Thymus (tissue), 14 donors: ENCODE data around the gene LGALS16. TPM values are rescaled to one million over a fixed set of nuclear protein-coding genes. Genes with fewer than 3 reads are reported as not detected.
"Not testable (repeated sequence)": the region's sequence is repeated elsewhere in the genome, so short reads cannot be mapped to it uniquely, and the experiment has no call there.

Experiments
- DNase-seq, 9 donors: peaks; one replicate each; pipeline ENCODE4 v3.0.0-alpha.2; 2013; ENCODE audit warnings: low spot score in 9 of 9, low read depth in 6 of 9, missing footprints in 1 of 9
- H3K27ac ChIP-seq, 2 donors: one replicate each; pipeline ENCODE4 v1.5.1; 2013; ENCODE audit warnings: control low read depth in 1 of 2, low read depth in 1 of 2, low read length in 1 of 2, mild to moderate bottlenecking in 1 of 2, moderate library complexity in 1 of 2
- H3K27me3 ChIP-seq, 2 donors: one replicate each; pipeline ENCODE4 v1.5.1; 2013; ENCODE audit warnings: low read length in 1 of 2; ENCODE audit not compliant: control insufficient read depth in 2 of 2, insufficient read depth in 1 of 2
- H3K36me3 ChIP-seq, 2 donors: one replicate each; pipeline ENCODE4 v1.5.1; 2013; ENCODE audit warnings: low read length in 1 of 2, mild to moderate bottlenecking in 1 of 2, moderate library complexity in 1 of 2; ENCODE audit not compliant: control insufficient read depth in 2 of 2, insufficient read depth in 2 of 2
- H3K4me1 ChIP-seq, 2 donors: one replicate each; pipeline ENCODE4 v1.5.1; 2013; ENCODE audit warnings: low read length in 2 of 2; ENCODE audit not compliant: control insufficient read depth in 2 of 2, insufficient read depth in 2 of 2
- H3K4me3 ChIP-seq, 2 donors: one replicate each; pipeline ENCODE4 v1.5.1; 2013; ENCODE audit warnings: low read length in 2 of 2, control low read depth in 1 of 2, mild to moderate bottlenecking in 1 of 2
- H3K9me3 ChIP-seq, 2 donors: one replicate each; pipeline ENCODE4 v1.5.1; 2013; ENCODE audit warnings: low read length in 1 of 2, mild to moderate bottlenecking in 1 of 2; ENCODE audit not compliant: control insufficient read depth in 2 of 2, insufficient read depth in 1 of 2
- WGBS: extraction: QIAGEN DNeasy Blood & Tissue Kit; methylation state at CpG from one replicate; pipeline ENCODE4 v1.1.7; 2013; 5-methylcytosine and 5-hydroxymethylcytosine counted together
- long read RNA-seq, 10 donors: transcript quantifications; one replicate each; lab custom pipeline, GENCODE V29; 2026
- polyA plus RNA-seq: library from polyadenylated mRNA; stranded (reverse); fragments of 200-250 nt; gene quantifications from one replicate; pipeline ENCODE4 v1.2.3, GENCODE V29; 2013
- total RNA-seq: library from RNA; stranded (reverse); fragments of 120-200 nt; gene quantifications from one replicate; pipeline ENCODE4 v1.2.4, GENCODE V29; 2013
- donor health status: healthy.

LGALS16 gene, protein sequence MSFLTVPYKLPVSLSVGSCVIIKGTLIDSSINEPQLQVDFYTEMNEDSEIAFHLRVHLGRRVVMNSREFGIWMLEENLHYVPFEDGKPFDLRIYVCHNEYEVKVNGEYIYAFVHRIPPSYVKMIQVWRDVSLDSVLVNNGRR
- total RNA-seq (0.33 TPM), polyA plus RNA-seq (1.1 TPM)
- long read RNA-seq, donor 1, result 0 reads
- long read RNA-seq, donor 2, result 0 reads
- long read RNA-seq, donor 3, result 0 reads
- long read RNA-seq, donor 4, result 0 reads
- long read RNA-seq, donor 5, result 0 reads
- long read RNA-seq, donor 6, result 0 reads
- long read RNA-seq, donor 7, result 0 reads
- long read RNA-seq, donor 8, result 0 reads
- long read RNA-seq, donor 9, result 0 reads
- long read RNA-seq, donor 10, result 0 reads

GRCh38 chr19:39655613-39656012, at the start of gene LGALS16:
LGALS16 (plus strand) TSS chr19:39655913; CDS start chr19:39655962, 49 bp downstream.
- no peak for DNase-seq
- Histone ChIP-seq H3K27me3 (no peaks in the 10 kb centered on the region), H3K4me1 (no peaks in the 10 kb centered on the region), H3K36me3 (no peaks in the 10 kb centered on the region), H3K27ac (no peak within 1 kb of the TSS), H3K9me3 (no peaks in the 10 kb centered on the region), H3K4me3 (no peak within 1 kb of the TSS)
- 69% methylated on average over 3 of the region's 3 CpGs for WGBS

DNA sequence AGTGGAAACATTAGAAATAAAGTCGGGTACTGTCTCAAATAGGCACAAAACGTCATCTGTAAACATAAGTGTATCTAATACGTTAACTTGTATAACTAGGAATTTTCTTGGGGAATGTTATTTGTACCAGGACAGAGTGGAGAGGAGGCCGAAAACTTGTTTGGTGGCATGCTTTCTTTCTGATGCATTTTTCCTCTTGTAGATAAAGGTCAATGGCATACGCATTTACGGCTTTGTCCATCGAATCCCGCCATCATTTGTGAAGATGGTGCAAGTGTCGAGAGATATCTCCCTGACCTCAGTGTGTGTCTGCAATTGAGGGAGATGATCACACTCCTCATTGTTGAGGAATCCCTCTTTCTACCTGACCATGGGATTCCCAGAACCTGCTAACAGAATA, 48.7 kb upstream of the LGALS16 start:
- no peak for DNase-seq
- H3K9me3 ChIP-seq, result no peaks in the 10 kb centered on the region
- WGBS, result 93% methylated on average over 9 of the region's 9 CpGs
- H3K4me1 ChIP-seq, result no peaks in the 10 kb centered on the region
- H3K27me3 ChIP-seq, result no peaks in the 10 kb centered on the region
- no peaks in the 10 kb centered on the region for H3K36me3 ChIP-seq
- H3K4me3 ChIP-seq, result no peak overlapping the region
- no peak overlapping the region for H3K27ac ChIP-seq

- H3K36me3 ChIP-seq, result no peaks in the 10 kb centered on the region
- H3K27me3 ChIP-seq, result no peaks in the 10 kb centered on the region
- no peaks in the 10 kb centered on the region for H3K4me1 ChIP-seq
- no peak overlapping the region for H3K4me3 ChIP-seq
- no peak overlapping the region for H3K27ac ChIP-seq
- H3K9me3 ChIP-seq, result no peaks in the 10 kb centered on the region
- no peak for DNase-seq
- 70% methylated on average over 6 of the region's 6 CpGs for WGBS
Observed at GRCh38 chr19:39607561-39607960, 48.2 kb upstream of the LGALS16 start.

DNA sequence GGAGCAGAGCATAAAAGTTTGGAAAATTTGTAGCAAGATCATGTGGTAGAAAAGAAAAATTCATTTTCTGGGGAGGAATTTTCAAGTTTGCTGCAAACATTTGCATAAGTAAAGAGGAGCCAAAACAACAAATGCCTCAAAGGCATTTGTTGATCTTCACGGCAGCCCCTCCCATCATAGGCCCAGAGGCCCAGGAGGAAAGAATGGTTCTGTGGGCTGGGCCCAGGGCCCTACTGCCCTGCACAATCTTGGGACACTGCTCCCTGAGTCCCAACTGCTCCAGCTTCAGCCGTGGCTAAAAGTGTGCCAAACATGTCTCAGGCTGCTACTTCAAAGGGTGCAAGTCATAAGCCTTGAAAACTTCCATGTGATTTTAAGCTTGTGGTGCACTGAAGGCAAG, 42.1 kb upstream of the LGALS16 start:
- WGBS, result 72% methylated on average over 2 of the region's 2 CpGs
- H3K27ac ChIP-seq, result no peak overlapping the region
- H3K4me1 ChIP-seq, result no peaks in the 10 kb centered on the region
- no peaks in the 10 kb centered on the region for H3K36me3 ChIP-seq
- DNase-seq, result no peak
- H3K9me3 ChIP-seq, result peaks cover 0 to 4% of the 10 kb centered on the region in 2 donors
- no peaks in the 10 kb centered on the region for H3K27me3 ChIP-seq
- H3K4me3 ChIP-seq, result no peak overlapping the region

DNA sequence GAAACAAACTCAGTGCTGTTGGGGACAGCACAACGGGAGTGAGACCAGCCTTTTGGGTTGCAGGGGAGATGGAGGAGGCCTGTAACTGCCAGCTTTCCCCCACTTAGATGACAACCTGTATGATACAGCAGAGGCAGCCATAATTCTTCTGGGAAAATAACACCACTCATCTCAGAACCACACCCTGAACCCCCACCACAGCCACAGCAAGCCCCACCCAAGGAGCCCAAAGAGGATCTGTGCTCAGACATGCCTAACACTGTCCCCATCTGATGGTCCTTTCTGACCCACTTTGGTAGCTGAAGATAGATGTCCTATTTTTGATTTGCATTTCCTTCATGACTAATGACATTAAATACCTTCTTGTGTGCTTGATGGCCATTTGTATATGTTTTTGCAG, 38.0 kb upstream of the LGALS16 start:
- Histone ChIP-seq H3K4me1 (no peaks in the 10 kb centered on the region), H3K27me3 (no peaks in the 10 kb centered on the region), H3K36me3 (no peaks in the 10 kb centered on the region), H3K4me3 (no peak overlapping the region), H3K9me3 (peaks cover 0 to 4% of the 10 kb centered on the region in 2 donors), H3K27ac (no peak overlapping the region)
- DNase-seq, result no peak
- 84% methylated on average over 1 of the region's 1 CpG for WGBS

- WGBS, result 30% methylated on average over 5 of the region's 5 CpGs
- H3K4me1 ChIP-seq, result no peaks in the 10 kb centered on the region
- H3K36me3 ChIP-seq, result no peaks in the 10 kb centered on the region
- no peak for DNase-seq
- H3K9me3 ChIP-seq, result no peaks in the 10 kb centered on the region
- H3K27me3 ChIP-seq, result no peaks in the 10 kb centered on the region
- H3K27ac ChIP-seq, result no peak overlapping the region
- H3K4me3 ChIP-seq, result no peak overlapping the region
Observed at GRCh38 chr19:39623946-39624345, 31.8 kb upstream of the LGALS16 start.

- H3K27me3 ChIP-seq, H3K4me3 ChIP-seq, H3K9me3 ChIP-seq, H3K27ac ChIP-seq, DNase-seq, H3K36me3 ChIP-seq, H3K4me1 ChIP-seq: not testable (repeated sequence)
- WGBS, result 67% methylated on average over 2 of the region's 2 CpGs
Observed at GRCh38 chr19:39627631-39628030, 28.1 kb upstream of the LGALS16 start.

- H3K27ac ChIP-seq, result no peak overlapping the region
- no peaks in the 10 kb centered on the region for H3K4me1 ChIP-seq
- 86% methylated on average over 4 of the region's 4 CpGs for WGBS
- no peaks in the 10 kb centered on the region for H3K9me3 ChIP-seq
- H3K27me3 ChIP-seq, result no peaks in the 10 kb centered on the region
- no peaks in the 10 kb centered on the region for H3K36me3 ChIP-seq
- no peak overlapping the region for H3K4me3 ChIP-seq
- no peak for DNase-seq
Observed at GRCh38 chr19:39631178-39631577, 24.5 kb upstream of the LGALS16 start.

GRCh38 chr19:39631626-39632025, 24.1 kb upstream of the LGALS16 start:
- Histone ChIP-seq H3K4me1 (no peaks in the 10 kb centered on the region), H3K27ac (no peak overlapping the region), H3K36me3 (no peaks in the 10 kb centered on the region), H3K4me3 (no peak overlapping the region), H3K9me3 (no peaks in the 10 kb centered on the region), H3K27me3 (no peaks in the 10 kb centered on the region)
- 77% methylated on average over 6 of the region's 6 CpGs for WGBS
- no peak for DNase-seq
